ENCODE results near the gene FPGS.

The FPGS gene

DNA sequence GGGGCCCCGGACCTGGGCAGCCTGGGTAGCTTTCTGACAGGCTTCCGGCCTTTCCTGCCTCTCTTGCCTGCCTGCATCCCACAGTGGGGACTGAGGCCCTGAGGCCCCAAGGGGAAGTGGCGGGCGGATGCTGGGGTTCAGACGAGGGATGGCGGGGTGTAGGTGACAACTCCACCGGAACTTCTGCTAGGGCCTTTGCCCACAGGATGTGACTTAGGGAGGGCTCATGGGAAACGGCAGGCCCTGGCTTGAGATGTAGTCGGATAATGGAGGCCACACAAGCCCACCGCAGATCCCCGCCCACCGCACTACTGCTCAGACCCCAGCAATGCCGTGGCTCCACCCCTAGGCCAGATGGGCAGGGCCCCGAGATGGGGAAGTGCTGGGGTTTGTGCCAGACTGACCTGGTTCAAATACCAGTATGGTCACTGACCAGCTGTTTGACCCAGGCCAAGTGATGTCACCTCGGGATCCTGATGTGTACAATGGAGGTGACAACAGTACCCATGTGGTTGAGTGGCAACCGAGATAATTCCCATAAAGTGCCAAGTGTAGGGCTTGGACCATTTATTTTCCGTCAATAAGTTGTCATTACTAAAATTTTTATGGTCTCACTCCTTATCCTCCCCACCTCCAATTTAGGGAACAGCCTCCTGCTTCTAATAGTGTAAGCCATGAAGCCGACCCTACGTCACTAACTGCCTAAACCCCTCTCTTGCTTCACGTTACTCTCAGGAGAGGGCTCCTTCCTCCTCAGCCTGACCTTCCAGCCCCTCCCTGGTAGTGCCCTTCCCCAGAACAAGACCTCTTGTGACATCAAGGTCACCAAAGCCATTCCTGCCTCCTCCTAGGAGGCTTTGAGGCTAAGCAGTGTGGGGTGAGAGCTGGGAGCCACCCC is 19.3 kb upstream of the FPGS start:
- peak overlapping the region; percentile 61 for H3K4me2 ChIP-seq (ENCODE audit: low read length)
- H3K4me3 ChIP-seq (ENCODE audit: low read length) = peak overlapping the region; percentile 71
- H3F3A ChIP-seq (ENCODE audit: control insufficient read depth, insufficient read depth) = peaks cover 43% of the 10 kb centered on the region
- H3K9me2 ChIP-seq (replicated peaks; ENCODE audit: control insufficient read depth, low read length) = no peaks in the 10 kb centered on the region
- peaks cover 68% of the 10 kb centered on the region for H3K4me1 ChIP-seq (ENCODE audit: control insufficient read depth, low read length)
- H3K36me3 ChIP-seq (ENCODE audit: control insufficient read depth, low read length) = peaks cover 24% of the 10 kb centered on the region
- peak overlapping the region; percentile 73 for H3K27ac ChIP-seq (ENCODE audit: low read depth, low read length)
- H3K27me3 ChIP-seq (ENCODE audit: control insufficient read depth, low read length) = no peaks in the 10 kb centered on the region
- TF ChIP-seq CTCF (IDR thresholded peaks at IDR 0.05; ENCODE audit: low read depth, low read length, poor library complexity, severe bottlenecking) = no peak
- no peak for TF ChIP-seq EZH2phosphoT487 (IDR thresholded peaks at IDR 0.05; ENCODE audit: borderline replicate concordance, low read length)
- no peaks in the 10 kb centered on the region for H3K9me3 ChIP-seq (ENCODE audit: control insufficient read depth, insufficient read depth, low read length)
- H4K20me1 ChIP-seq (ENCODE audit: control insufficient read depth, insufficient read depth, low read depth, low read length) = peaks cover 16% of the 10 kb centered on the region
- peaks cover 26% of the 10 kb centered on the region for H3K79me2 ChIP-seq (ENCODE audit: control insufficient read depth, low read length)

- peak overlapping the region; percentile 73 for H3K27ac ChIP-seq (ENCODE audit: low read depth, low read length)
- no peaks in the 10 kb centered on the region for H3K9me2 ChIP-seq (replicated peaks; ENCODE audit: control insufficient read depth, low read length)
- H3K4me2 ChIP-seq (ENCODE audit: low read length) = peak overlapping the region; percentile 61
- H3F3A ChIP-seq (ENCODE audit: control insufficient read depth, insufficient read depth) = peaks cover 32% of the 10 kb centered on the region
- peak overlapping the region; percentile 96 for H3K4me3 ChIP-seq (ENCODE audit: low read length)
- no peaks in the 10 kb centered on the region for H3K27me3 ChIP-seq (ENCODE audit: control insufficient read depth, low read length)
- H3K36me3 ChIP-seq (ENCODE audit: control insufficient read depth, low read length) = peaks cover 42% of the 10 kb centered on the region
- H4K20me1 ChIP-seq (ENCODE audit: control insufficient read depth, insufficient read depth, low read depth, low read length) = peaks cover 33% of the 10 kb centered on the region
- H3K9me3 ChIP-seq (ENCODE audit: control insufficient read depth, insufficient read depth, low read length) = no peaks in the 10 kb centered on the region
- H3K79me2 ChIP-seq (ENCODE audit: control insufficient read depth, low read length) = peaks cover 44% of the 10 kb centered on the region
- TF ChIP-seq CTCF (IDR thresholded peaks at IDR 0.05; ENCODE audit: low read depth, low read length, poor library complexity, severe bottlenecking) (peak; percentile 90), EZH2phosphoT487 (IDR thresholded peaks at IDR 0.05; ENCODE audit: borderline replicate concordance, low read length) (no peak)
- peaks cover 49% of the 10 kb centered on the region for H3K4me1 ChIP-seq (ENCODE audit: control insufficient read depth, low read length)
These were observed 17.4 kb upstream of the FPGS start for GRCh38 chr9:127785023-127785932.

GRCh38 chr9:127785933-127786772 is 16.5 kb upstream of the FPGS start, which contains the start of gene CDK9:
CDK9 (plus strand) TSS chr9:127786034; CDS start chr9:127786149, 115 bp downstream.
- peak within 1 kb of the TSS; percentile 61 for H3K4me2 ChIP-seq (ENCODE audit: low read length)
- no peaks in the 10 kb centered on the region for H3K9me3 ChIP-seq (ENCODE audit: control insufficient read depth, insufficient read depth, low read length)
- peaks cover 51% of the 10 kb centered on the region for H3K36me3 ChIP-seq (ENCODE audit: control insufficient read depth, low read length)
- peaks cover 44% of the 10 kb centered on the region for H3K4me1 ChIP-seq (ENCODE audit: control insufficient read depth, low read length)
- H3K9me2 ChIP-seq (replicated peaks; ENCODE audit: control insufficient read depth, low read length) = no peaks in the 10 kb centered on the region
- peak within 1 kb of the TSS; percentile 88 for H3K27ac ChIP-seq (ENCODE audit: low read depth, low read length)
- peaks cover 24% of the 10 kb centered on the region for H3F3A ChIP-seq (ENCODE audit: control insufficient read depth, insufficient read depth)
- H4K20me1 ChIP-seq (ENCODE audit: control insufficient read depth, insufficient read depth, low read depth, low read length) = peaks cover 35% of the 10 kb centered on the region
- H3K4me3 ChIP-seq (ENCODE audit: low read length) = peak within 1 kb of the TSS; percentile 96
- peaks cover 47% of the 10 kb centered on the region for H3K79me2 ChIP-seq (ENCODE audit: control insufficient read depth, low read length)
- no peaks in the 10 kb centered on the region for H3K27me3 ChIP-seq (ENCODE audit: control insufficient read depth, low read length)
- TF ChIP-seq CTCF (IDR thresholded peaks at IDR 0.05; ENCODE audit: low read depth, low read length, poor library complexity, severe bottlenecking) (no peak), EZH2phosphoT487 (IDR thresholded peaks at IDR 0.05; ENCODE audit: borderline replicate concordance, low read length) (no peak)

All from DOHH2 (cell line).